WTC11 (cell line): ENCODE data around the gene SUCLG2. TPM values are rescaled to one million over a fixed set of nuclear protein-coding genes. Genes with fewer than 3 reads are reported as not detected.

ENCODE experiments used
- ATAC-seq: fragments of 200-7000 bp; cut with Tn5 transposase; 2 replicates; pipeline ENCODE4 v1.10.0; 2021; ENCODE audit warnings: mild to moderate bottlenecking, moderate library complexity
- CTCF ChIA-PET: fragments of 300-600 bp; sonication (Branson Sonifier 250); formaldehyde crosslinking; loops from one replicate; lab custom pipeline; 2021; ENCODE audit warnings: antibody characterized with exemption; lab: Charles Lee
- POLR2A ChIA-PET: fragments of 350-600 bp; sonication (Branson Sonifier 250); formaldehyde crosslinking; loops from one replicate; lab custom pipeline; 2021; ENCODE audit warnings: antibody characterized with exemption; lab: Charles Lee
- DNase-seq: peaks from one replicate; pipeline ENCODE4 v3.0.0; 2021; ENCODE audit warnings: low spot score
- H3K27ac Mint-ChIP-seq: 2 replicates; pipeline ENCODE4 v1.8.0; 2021; ENCODE audit warnings: mixed read lengths
- H3K27me3 Mint-ChIP-seq: 2 replicates; pipeline ENCODE4 v1.8.0; 2021; ENCODE audit warnings: low read depth, mild to moderate bottlenecking, moderate library complexity, mixed read lengths
- H3K36me3 Mint-ChIP-seq: 2 replicates; pipeline ENCODE4 v1.8.0; 2021; ENCODE audit warnings: mixed read lengths
- H3K4me1 Mint-ChIP-seq: 2 replicates; pipeline ENCODE4 v1.8.0; 2022; ENCODE audit warnings: mixed read lengths
- H3K4me3 Mint-ChIP-seq: 2 replicates; pipeline ENCODE4 v1.8.0; 2021; ENCODE audit warnings: mild to moderate bottlenecking, moderate library complexity, mixed read lengths
- H3K9me3 Mint-ChIP-seq: 2 replicates; pipeline ENCODE4 v1.8.0; 2021; ENCODE audit warnings: mixed read lengths
- E2F4 ChIP-seq: sonication (generic); formaldehyde crosslinking; IDR thresholded peaks from 2 replicates; pipeline ENCODE4 v1.8.1; 2022; ENCODE audit warnings: low read depth, mild to moderate bottlenecking, moderate library complexity, missing genetic modification reagents, borderline replicate concordance
- ETV6 ChIP-seq: sonication (generic); formaldehyde crosslinking; IDR thresholded peaks from 2 replicates; pipeline ENCODE4 v1.8.1; 2022; ENCODE audit warnings: mild to moderate bottlenecking, missing genetic modification reagents
- FOXK1 ChIP-seq: sonication (generic); formaldehyde crosslinking; IDR thresholded peaks from 2 replicates; pipeline ENCODE4 v1.8.0; 2022; ENCODE audit warnings: mild to moderate bottlenecking, moderate library complexity, missing genetic modification reagents
- FOXP1 ChIP-seq: sonication (generic); formaldehyde crosslinking; IDR thresholded peaks from 2 replicates; pipeline ENCODE4 v1.8.0; 2022; ENCODE audit warnings: missing genetic modification reagents, mild to moderate bottlenecking, moderate library complexity, borderline replicate concordance
- GRHL2 ChIP-seq: fragments of 250-450 bp; sonication (Bioruptor Pico); IDR thresholded peaks from 2 replicates; pipeline ENCODE4 v1.8.0; 2022; ENCODE audit warnings: mild to moderate bottlenecking, moderate library complexity; ENCODE audit not compliant: insufficient replicate concordance, severe bottlenecking
- IRF2 ChIP-seq: sonication (generic); formaldehyde crosslinking; IDR thresholded peaks from 2 replicates; pipeline ENCODE4 v1.8.0; 2022; ENCODE audit warnings: low read depth, missing genetic modification reagents, borderline replicate concordance
- JUN ChIP-seq: sonication (generic); formaldehyde crosslinking; IDR thresholded peaks from 2 replicates; pipeline ENCODE4 v1.8.0; 2023; ENCODE audit warnings: mild to moderate bottlenecking, missing genetic modification reagents
- KAT7 ChIP-seq: sonication (generic); formaldehyde crosslinking; IDR thresholded peaks from 2 replicates; pipeline ENCODE4 v1.8.1; 2023; ENCODE audit warnings: missing genetic modification reagents, mild to moderate bottlenecking, borderline replicate concordance
- MXD4 ChIP-seq: fragments of 250-450 bp; sonication (Bioruptor Pico); IDR thresholded peaks from 2 replicates; pipeline ENCODE4 v1.8.0; 2021; ENCODE audit warnings: mild to moderate bottlenecking, moderate library complexity, borderline replicate concordance
- NFE2L1 ChIP-seq: sonication (generic); formaldehyde crosslinking; IDR thresholded peaks from 2 replicates; pipeline ENCODE4 v1.8.1; 2023; ENCODE audit warnings: missing genetic modification reagents
- NR3C1 ChIP-seq: sonication (generic); formaldehyde crosslinking; conservative IDR thresholded peaks from 2 replicates; pipeline ENCODE4 v1.8.1; 2023; ENCODE audit warnings: low read depth, mild to moderate bottlenecking, missing genetic modification reagents
- PRRX2 ChIP-seq: fragments of 250-450 bp; sonication (Bioruptor Pico); IDR thresholded peaks from 2 replicates; pipeline ENCODE4 v1.8.0; 2021; ENCODE audit warnings: mild to moderate bottlenecking
- RORB ChIP-seq: fragments of 250-450 bp; sonication (Bioruptor Pico); IDR thresholded peaks from 2 replicates; pipeline ENCODE4 v1.9.0; 2021; ENCODE audit warnings: mild to moderate bottlenecking
- STAT6 ChIP-seq: sonication (generic); formaldehyde crosslinking; conservative IDR thresholded peaks from 2 replicates; pipeline ENCODE4 v1.8.1; 2023; ENCODE audit warnings: mild to moderate bottlenecking, low read depth, missing genetic modification reagents, moderate library complexity
- TCF7 ChIP-seq: sonication (generic); formaldehyde crosslinking; IDR thresholded peaks from 2 replicates; pipeline ENCODE4 v1.8.0; 2022; ENCODE audit warnings: mild to moderate bottlenecking, low read depth, missing genetic modification reagents, moderate library complexity
- TEAD1 ChIP-seq: sonication (generic); formaldehyde crosslinking; IDR thresholded peaks from 2 replicates; pipeline ENCODE4 v1.8.0; 2022; ENCODE audit warnings: mild to moderate bottlenecking, missing genetic modification reagents
- TEAD4 ChIP-seq: sonication (generic); formaldehyde crosslinking; IDR thresholded peaks from 2 replicates; pipeline ENCODE4 v1.8.0; 2022; ENCODE audit warnings: mild to moderate bottlenecking, missing genetic modification reagents
- USF2 ChIP-seq: sonication (generic); formaldehyde crosslinking; IDR thresholded peaks from 2 replicates; pipeline ENCODE4 v1.8.1; 2023; ENCODE audit warnings: mild to moderate bottlenecking, missing genetic modification reagents, moderate library complexity
- ZBTB43 ChIP-seq: sonication (generic); formaldehyde crosslinking; IDR thresholded peaks from 2 replicates; pipeline ENCODE4 v1.8.1; 2023; ENCODE audit warnings: mild to moderate bottlenecking, missing genetic modification reagents
- ZNF396 ChIP-seq: fragments of 250-450 bp; sonication (Bioruptor Pico); IDR thresholded peaks from 2 replicates; pipeline ENCODE4 v1.8.0; 2021; ENCODE audit warnings: mild to moderate bottlenecking, moderate library complexity, borderline replicate concordance
- total RNA-seq: library from RNA; stranded (reverse); gene quantifications from 3 replicates; pipeline ENCODE4 v1.2.3, GENCODE V29; 2021
- TF ChIP-seq, protein P1 (sequence below): fragments of 250-450 bp; sonication (Bioruptor Pico); IDR thresholded peaks from 2 replicates; pipeline ENCODE4 v1.9.0; 2021; ENCODE audit warnings: mild to moderate bottlenecking, borderline replicate concordance
- TF ChIP-seq, protein P2 (sequence below): sonication (generic); formaldehyde crosslinking; IDR thresholded peaks from 2 replicates; pipeline ENCODE4 v1.8.0; 2023; ENCODE audit warnings: missing genetic modification reagents

SUCLG2 gene
- total RNA-seq, 1 experiment from 2014 or later = 39.7 TPM

GRCh38 chr3:67470207-67470606 lies 184.2 kb downstream of the SUCLG2 start (continued):
- TF ChIP-seq, protein P1, sequence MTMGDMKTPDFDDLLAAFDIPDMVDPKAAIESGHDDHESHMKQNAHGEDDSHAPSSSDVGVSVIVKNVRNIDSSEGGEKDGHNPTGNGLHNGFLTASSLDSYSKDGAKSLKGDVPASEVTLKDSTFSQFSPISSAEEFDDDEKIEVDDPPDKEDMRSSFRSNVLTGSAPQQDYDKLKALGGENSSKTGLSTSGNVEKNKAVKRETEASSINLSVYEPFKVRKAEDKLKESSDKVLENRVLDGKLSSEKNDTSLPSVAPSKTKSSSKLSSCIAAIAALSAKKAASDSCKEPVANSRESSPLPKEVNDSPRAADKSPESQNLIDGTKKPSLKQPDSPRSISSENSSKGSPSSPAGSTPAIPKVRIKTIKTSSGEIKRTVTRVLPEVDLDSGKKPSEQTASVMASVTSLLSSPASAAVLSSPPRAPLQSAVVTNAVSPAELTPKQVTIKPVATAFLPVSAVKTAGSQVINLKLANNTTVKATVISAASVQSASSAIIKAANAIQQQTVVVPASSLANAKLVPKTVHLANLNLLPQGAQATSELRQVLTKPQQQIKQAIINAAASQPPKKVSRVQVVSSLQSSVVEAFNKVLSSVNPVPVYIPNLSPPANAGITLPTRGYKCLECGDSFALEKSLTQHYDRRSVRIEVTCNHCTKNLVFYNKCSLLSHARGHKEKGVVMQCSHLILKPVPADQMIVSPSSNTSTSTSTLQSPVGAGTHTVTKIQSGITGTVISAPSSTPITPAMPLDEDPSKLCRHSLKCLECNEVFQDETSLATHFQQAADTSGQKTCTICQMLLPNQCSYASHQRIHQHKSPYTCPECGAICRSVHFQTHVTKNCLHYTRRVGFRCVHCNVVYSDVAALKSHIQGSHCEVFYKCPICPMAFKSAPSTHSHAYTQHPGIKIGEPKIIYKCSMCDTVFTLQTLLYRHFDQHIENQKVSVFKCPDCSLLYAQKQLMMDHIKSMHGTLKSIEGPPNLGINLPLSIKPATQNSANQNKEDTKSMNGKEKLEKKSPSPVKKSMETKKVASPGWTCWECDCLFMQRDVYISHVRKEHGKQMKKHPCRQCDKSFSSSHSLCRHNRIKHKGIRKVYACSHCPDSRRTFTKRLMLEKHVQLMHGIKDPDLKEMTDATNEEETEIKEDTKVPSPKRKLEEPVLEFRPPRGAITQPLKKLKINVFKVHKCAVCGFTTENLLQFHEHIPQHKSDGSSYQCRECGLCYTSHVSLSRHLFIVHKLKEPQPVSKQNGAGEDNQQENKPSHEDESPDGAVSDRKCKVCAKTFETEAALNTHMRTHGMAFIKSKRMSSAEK (CRISPR knock-in tag) = no peak
- TF ChIP-seq NFE2L1 (CRISPR knock-in tag) (no peak), TEAD4 (CRISPR knock-in tag) (no peak)

- POLR2A ChIA-PET = no interaction called here
- no peak for DNase-seq
Measured at GRCh38 chr3:67468511-67468910, 185.9 kb downstream of the SUCLG2 start.

GRCh38 chr3:67463656-67464055 lies 190.8 kb downstream of the SUCLG2 start:
- Mint-ChIP-seq H3K27ac (no peak overlapping the region), H3K27me3 (no peaks in the 10 kb centered on the region), H3K4me3 (no peak overlapping the region), H3K9me3 (no peaks in the 10 kb centered on the region), H3K4me1 (no peaks in the 10 kb centered on the region), H3K36me3 (no peaks in the 10 kb centered on the region)
- no peak for DNase-seq
- ChIA-PET CTCF (no interaction called here), POLR2A (no interaction called here)
- TF ChIP-seq NR3C1 (CRISPR knock-in tag) (no peak), MXD4 (CRISPR knock-in tag) (no peak), E2F4 (no peak), TCF7 (no peak), RORB (no peak), ETV6 (CRISPR knock-in tag) (no peak), KAT7 (CRISPR knock-in tag) (no peak), FOXK1 (no peak), NFE2L1 (CRISPR knock-in tag) (no peak), ZBTB43 (CRISPR knock-in tag) (no peak), USF2 (CRISPR knock-in tag) (no peak), ZNF396 (CRISPR knock-in tag) (no peak), GRHL2 (no peak), JUN (CRISPR knock-in tag) (no peak), STAT6 (CRISPR knock-in tag) (no peak), PRRX2 (no peak), FOXP1 (CRISPR knock-in tag) (no peak)
- TF ChIP-seq, protein P2, sequence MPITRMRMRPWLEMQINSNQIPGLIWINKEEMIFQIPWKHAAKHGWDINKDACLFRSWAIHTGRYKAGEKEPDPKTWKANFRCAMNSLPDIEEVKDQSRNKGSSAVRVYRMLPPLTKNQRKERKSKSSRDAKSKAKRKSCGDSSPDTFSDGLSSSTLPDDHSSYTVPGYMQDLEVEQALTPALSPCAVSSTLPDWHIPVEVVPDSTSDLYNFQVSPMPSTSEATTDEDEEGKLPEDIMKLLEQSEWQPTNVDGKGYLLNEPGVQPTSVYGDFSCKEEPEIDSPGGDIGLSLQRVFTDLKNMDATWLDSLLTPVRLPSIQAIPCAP = no peak
- no peak for ATAC-seq

More at GRCh38 chr3:67468511-67468910, 185.9 kb downstream of the SUCLG2 start:
- TF ChIP-seq TEAD1 (CRISPR knock-in tag) (no peak), FOXK1 (no peak), IRF2 (no peak)
- TF ChIP-seq, all 79 proteins: peak for 0
- Mint-ChIP-seq H3K27ac (no peak overlapping the region), H3K4me3 (no peak overlapping the region), H3K27me3 (no peaks in the 10 kb centered on the region), H3K36me3 (no peaks in the 10 kb centered on the region), H3K9me3 (no peaks in the 10 kb centered on the region), H3K4me1 (no peaks in the 10 kb centered on the region)
- CTCF ChIA-PET = no interaction called here
- no peak for ATAC-seq
